Fibroblast of lung (primary cell): ENCODE data around the gene GH2.

Experiments
- CTCF ChIP-seq, 2 donors: IDR thresholded peaks in 1 of 2; conservative IDR thresholded peaks in 1 of 2; 1 replicate in 1 of 2; 2 replicates in 1 of 2; pipeline ENCODE4 v1.5.1; 2011 to 2012; ENCODE audit warnings: low read length in 2 of 2, control low read depth in 1 of 2, inconsistent platforms in 1 of 2, low read depth in 1 of 2, mild to moderate bottlenecking in 1 of 2
- EZH2 ChIP-seq: IDR thresholded peaks from 2 replicates; pipeline ENCODE4 v1.5.1; 2012; ENCODE audit warnings: low read length, control low read depth, mild to moderate bottlenecking; ENCODE audit errors: missing control alignments

GRCh38 chr17:63835167-63835720 lies 46.5 kb downstream of the GH2 start:
- TF ChIP-seq CTCF (conservative IDR thresholded peaks at IDR 0.05 in 1 of 2, IDR thresholded peaks at IDR 0.05 in 1 of 2; ENCODE audit: low read depth in 1 of 2, low read length in 2 of 2) (no peak), EZH2 (no peak)
